Adrenal gland (tissue), 5 donors: Measurements from ENCODE around the gene METRNL.

ENCODE experiments used
- POLR2A ChIP-seq, 2 donors: fragments of 450-650 bp; IDR thresholded peaks; one replicate each; pipeline ENCODE4 v1.6.1; 2017; ENCODE audit warnings: antibody characterized with exemption in 2 of 2, mild to moderate bottlenecking in 2 of 2, moderate library complexity in 1 of 2
- TF ChIP-seq, protein P1 (sequence below), 6 experiments: fragments of 450-650 bp in 4 of 6; fragments of 200-600 bp in 2 of 6; sonication (generic) in 1 of 6; IDR thresholded peaks; 1 replicate in 5 of 6; 2 replicates in 1 of 6; pipeline versions ENCODE4 v1.5.1 to v1.8.0; 2016 to 2021; ENCODE audit warnings: antibody characterized with exemption in 6 of 6, mild to moderate bottlenecking in 2 of 6, moderate library complexity in 1 of 6
- donor health status: DM: no; HTN: no; CAD: no.

DNA sequence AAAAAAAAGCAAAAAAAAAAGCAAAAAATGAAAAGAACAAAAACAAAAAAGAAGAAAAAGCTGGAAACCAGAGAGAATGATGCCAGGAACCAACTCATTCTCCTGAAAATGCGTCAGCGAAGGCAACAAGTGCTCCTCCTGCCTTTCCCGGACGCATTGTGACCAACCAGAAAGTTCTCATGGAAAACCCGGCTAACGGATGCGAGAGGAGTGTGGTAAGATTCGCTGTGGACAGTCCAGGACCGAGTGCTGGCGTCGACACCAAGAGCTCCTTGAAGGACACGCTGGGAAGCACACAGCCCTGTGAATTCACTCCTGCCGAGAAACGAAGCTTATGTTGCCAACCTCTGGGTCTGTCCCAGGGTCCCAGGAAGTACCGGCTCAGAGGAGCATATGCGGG, 43.4 kb downstream of the METRNL start:
- TF ChIP-seq, protein P1, sequence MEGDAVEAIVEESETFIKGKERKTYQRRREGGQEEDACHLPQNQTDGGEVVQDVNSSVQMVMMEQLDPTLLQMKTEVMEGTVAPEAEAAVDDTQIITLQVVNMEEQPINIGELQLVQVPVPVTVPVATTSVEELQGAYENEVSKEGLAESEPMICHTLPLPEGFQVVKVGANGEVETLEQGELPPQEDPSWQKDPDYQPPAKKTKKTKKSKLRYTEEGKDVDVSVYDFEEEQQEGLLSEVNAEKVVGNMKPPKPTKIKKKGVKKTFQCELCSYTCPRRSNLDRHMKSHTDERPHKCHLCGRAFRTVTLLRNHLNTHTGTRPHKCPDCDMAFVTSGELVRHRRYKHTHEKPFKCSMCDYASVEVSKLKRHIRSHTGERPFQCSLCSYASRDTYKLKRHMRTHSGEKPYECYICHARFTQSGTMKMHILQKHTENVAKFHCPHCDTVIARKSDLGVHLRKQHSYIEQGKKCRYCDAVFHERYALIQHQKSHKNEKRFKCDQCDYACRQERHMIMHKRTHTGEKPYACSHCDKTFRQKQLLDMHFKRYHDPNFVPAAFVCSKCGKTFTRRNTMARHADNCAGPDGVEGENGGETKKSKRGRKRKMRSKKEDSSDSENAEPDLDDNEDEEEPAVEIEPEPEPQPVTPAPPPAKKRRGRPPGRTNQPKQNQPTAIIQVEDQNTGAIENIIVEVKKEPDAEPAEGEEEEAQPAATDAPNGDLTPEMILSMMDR (IDR thresholded peaks at IDR 0.05): no peak
- no peak for TF ChIP-seq POLR2A (IDR thresholded peaks at IDR 0.05)
